ENCODE data around the gene TTBK1. TPM values are rescaled to one million over a fixed set of nuclear protein-coding genes. Genes with fewer than 3 reads are reported as not detected.
A peak's percentile ranks its signal among the peaks of the same experiment; 100 is the strongest.

Gene TTBK1
- total RNA-seq, 8 experiments from 2014 or later = 0.41 to 13.6 (median 8.4) TPM

GRCh38 chr6:43229803-43230620, 13.3 kb upstream of the TTBK1 start:
- Histone ChIP-seq H3K4me3 (no peak overlapping the region), H3K27ac (no peak overlapping the region), H3K4me1 (replicated peaks in 1 of 2) (peaks cover 0 to 6% of the 10 kb centered on the region in 2 donors)
- 76 to 100% (median 90%) methylated on average over 1 to 17 of the region's 17 CpGs for WGBS, 10 experiments
- no peak for ATAC-seq (replicated peaks in 6 of 8)
- in situ Hi-C loops (cut with MboI; ENCODE audit: low pct_unique_long_range_greater_than_20kb in 2 of 9, low sequenced_read_pairs in 9 of 9, unreplicated experiment in 9 of 9) = no loop called here

- no peak overlapping the region for H3K27ac ChIP-seq
- ATAC-seq (replicated peaks in 6 of 8) = no peak
- H3K4me1 ChIP-seq (replicated peaks in 1 of 2) = peaks cover 0 to 6% of the 10 kb centered on the region in 2 donors
- H3K4me3 ChIP-seq = no peak overlapping the region
- WGBS, 10 experiments = 71 to 100% (median 82%) methylated on average over 3 to 4 of the region's 4 CpGs; no CpG with 5 or more reads in 7 of the 10 experiments
- in situ Hi-C loops (cut with MboI; ENCODE audit: low pct_unique_long_range_greater_than_20kb in 2 of 9, low sequenced_read_pairs in 9 of 9, unreplicated experiment in 9 of 9) = no loop called here
Observed at GRCh38 chr6:43231053-43231452, 12.2 kb upstream of the TTBK1 start.

GRCh38 chr6:43231735-43232450, 11.4 kb upstream of the TTBK1 start:
- ATAC-seq (replicated peaks in 6 of 8) = no peak
- no peak overlapping the region for H3K27ac ChIP-seq
- no peak overlapping the region for H3K4me3 ChIP-seq
- H3K4me1 ChIP-seq (replicated peaks in 1 of 2) = peaks cover 0 to 6% of the 10 kb centered on the region in 2 donors
- in situ Hi-C loops (cut with MboI; ENCODE audit: low pct_unique_long_range_greater_than_20kb in 2 of 9, low sequenced_read_pairs in 9 of 9, unreplicated experiment in 9 of 9) = no loop called here
- 16 to 68% (median 41%) methylated on average over 2 to 3 of the region's 3 CpGs for WGBS, 10 experiments

GRCh38 chr6:43235841-43236240, 7.4 kb upstream of the TTBK1 start:
- H3K27ac ChIP-seq = no peak overlapping the region
- in situ Hi-C loops (cut with MboI; ENCODE audit: low pct_unique_long_range_greater_than_20kb in 2 of 9, low sequenced_read_pairs in 9 of 9, unreplicated experiment in 9 of 9) = no loop called here
- ATAC-seq (replicated peaks in 6 of 8) = no peak
- H3K4me1 ChIP-seq (replicated peaks in 1 of 2) = no peaks in the 10 kb centered on the region
- no peak overlapping the region for H3K4me3 ChIP-seq
- 41 to 92% (median 70%) methylated on average over 1 to 2 of the region's 2 CpGs; no CpG with 5 or more reads in 2 of the 10 experiments for WGBS, 10 experiments

- ATAC-seq (replicated peaks in 6 of 8) = no peak
- peaks cover under 1% of the 10 kb centered on the region in 2 donors for H3K4me1 ChIP-seq (replicated peaks in 1 of 2)
- no peak overlapping the region for H3K4me3 ChIP-seq
- H3K27ac ChIP-seq = no peak overlapping the region
- WGBS, 10 experiments = 0 to 58% (median 44%) methylated on average over 2 of the region's 2 CpGs; no CpG with 5 or more reads in 2 of the 10 experiments
- in situ Hi-C loops (cut with MboI; ENCODE audit: low pct_unique_long_range_greater_than_20kb in 2 of 9, low sequenced_read_pairs in 9 of 9, unreplicated experiment in 9 of 9) = no loop called here
Observed at GRCh38 chr6:43239054-43239453, 4.2 kb upstream of the TTBK1 start.

- peaks cover 7% of the 10 kb centered on the region in 2 donors for H3K4me1 ChIP-seq (replicated peaks in 1 of 2)
- WGBS, 10 experiments = 60 to 100% (median 83%) methylated on average over 1 of the region's 1 CpG; no CpG with 5 or more reads in 6 of the 10 experiments
- in situ Hi-C loops (cut with MboI; ENCODE audit: low pct_unique_long_range_greater_than_20kb in 2 of 9, low sequenced_read_pairs in 9 of 9, unreplicated experiment in 9 of 9) = no loop called here
- no peak for ATAC-seq (replicated peaks in 6 of 8)
- no peak overlapping the region for H3K4me3 ChIP-seq
- no peak overlapping the region for H3K27ac ChIP-seq
Observed at GRCh38 chr6:43240950-43241349, 2.3 kb upstream of the TTBK1 start.

- Histone ChIP-seq H3K27ac (no peak overlapping the region), H3K4me3 (no peak overlapping the region), H3K4me1 (replicated peaks in 1 of 2) (peaks cover 11% of the 10 kb centered on the region in 2 donors)
- no peak for ATAC-seq (replicated peaks in 6 of 8)
- in situ Hi-C loops (cut with MboI; ENCODE audit: low pct_unique_long_range_greater_than_20kb in 2 of 9, low sequenced_read_pairs in 9 of 9, unreplicated experiment in 9 of 9) = no loop called here
- 42 to 80% (median 80%) methylated on average over 1 to 2 of the region's 2 CpGs; no CpG with 5 or more reads in 4 of the 10 experiments for WGBS, 10 experiments
Observed at GRCh38 chr6:43241446-43241845, 1.8 kb upstream of the TTBK1 start.

- in situ Hi-C loops (cut with MboI; ENCODE audit: low pct_unique_long_range_greater_than_20kb in 2 of 9, low sequenced_read_pairs in 9 of 9, unreplicated experiment in 9 of 9) = no loop called here
- peak in 5 of 8 experiments; percentile 5 to 21 (median 18) for ATAC-seq (replicated peaks in 6 of 8)
- 0 to 52% (median 43%) methylated on average over 1 to 3 of the region's 37 CpGs; no CpG with 5 or more reads in 4 of the 10 experiments for WGBS, 10 experiments
- H3K27ac ChIP-seq = peak overlapping the region; percentile 19 to 84
- peak overlapping the region; percentile 52 to 97 (median 59) for H3K4me3 ChIP-seq
- H3K4me1 ChIP-seq (replicated peaks in 1 of 2) = peaks cover 18 to 19% of the 10 kb centered on the region in 2 donors
Observed at GRCh38 chr6:43243664-43244321, 512 bp downstream of the TTBK1 start.

GRCh38 chr6:43246301-43247113, 3.2 kb downstream of the TTBK1 start:
- peaks cover 23 to 27% of the 10 kb centered on the region in 2 donors for H3K4me1 ChIP-seq (replicated peaks in 1 of 2)
- WGBS, 10 experiments = 0 to 33% (median 29%) methylated on average over 1 to 14 of the region's 27 CpGs; no CpG with 5 or more reads in 5 of the 10 experiments
- peak; percentile 68 to 83 (median 79) for ATAC-seq (replicated peaks in 6 of 8)
- peak overlapping the region; percentile 43 to 88 for H3K27ac ChIP-seq
- in situ Hi-C loops (cut with MboI; ENCODE audit: low pct_unique_long_range_greater_than_20kb in 2 of 9, low sequenced_read_pairs in 9 of 9, unreplicated experiment in 9 of 9) = no loop called here
- H3K4me3 ChIP-seq = peak overlapping the region; percentile 39 to 52 (median 45)

- WGBS, 10 experiments = 0 to 5% (median 1%) methylated on average over 4 to 25 of the region's 46 CpGs; no CpG with 5 or more reads in 5 of the 10 experiments
- peak overlapping the region; percentile 43 to 88 for H3K27ac ChIP-seq
- peak overlapping the region; percentile 39 to 52 (median 45) for H3K4me3 ChIP-seq
- in situ Hi-C loops (cut with MboI; ENCODE audit: low pct_unique_long_range_greater_than_20kb in 2 of 9, low sequenced_read_pairs in 9 of 9, unreplicated experiment in 9 of 9) = no loop called here
- ATAC-seq (replicated peaks in 6 of 8) = peak; percentile 72 to 95 (median 83)
- H3K4me1 ChIP-seq (replicated peaks in 1 of 2) = peaks cover 26 to 32% of the 10 kb centered on the region in 2 donors
Observed at GRCh38 chr6:43247114-43247999, 4.1 kb downstream of the TTBK1 start.

GRCh38 chr6:43248101-43248500, 4.8 kb downstream of the TTBK1 start:
- Histone ChIP-seq H3K4me3 (peak overlapping the region in 1 of 5 donors; percentile 45), H3K27ac (no peak overlapping the region), H3K4me1 (replicated peaks in 1 of 2) (peaks cover 26 to 32% of the 10 kb centered on the region in 2 donors)
- no peak for ATAC-seq (replicated peaks in 6 of 8)
- in situ Hi-C loops (cut with MboI; ENCODE audit: low pct_unique_long_range_greater_than_20kb in 2 of 9, low sequenced_read_pairs in 9 of 9, unreplicated experiment in 9 of 9) = no loop called here
- 67 to 100% (median 80%) methylated on average over 1 to 3 of the region's 3 CpGs; no CpG with 5 or more reads in 5 of the 10 experiments for WGBS, 10 experiments

All from motor neuron (in vitro differentiated cells).